Fibroblast of upper back skin (primary cell): Measurements from ENCODE around the gene MAN1A2.

Experiments used
- DNase-seq: peaks from one replicate; pipeline ENCODE4 v3.0.0-alpha.2; 2013

The MAN1A2 gene

GRCh38 chr1:117561551-117561950, 194.3 kb downstream of the MAN1A2 start:
- no peak for DNase-seq

- no peak for DNase-seq
These were observed 195.6 kb downstream of the MAN1A2 start for GRCh38 chr1:117562581-117563491.

- DNase-seq: no peak
These were observed 196.2 kb downstream of the MAN1A2 start for GRCh38 chr1:117563492-117563875.

- no peak for DNase-seq
These were observed 197.2 kb downstream of the MAN1A2 start for GRCh38 chr1:117564227-117565075.

DNA sequence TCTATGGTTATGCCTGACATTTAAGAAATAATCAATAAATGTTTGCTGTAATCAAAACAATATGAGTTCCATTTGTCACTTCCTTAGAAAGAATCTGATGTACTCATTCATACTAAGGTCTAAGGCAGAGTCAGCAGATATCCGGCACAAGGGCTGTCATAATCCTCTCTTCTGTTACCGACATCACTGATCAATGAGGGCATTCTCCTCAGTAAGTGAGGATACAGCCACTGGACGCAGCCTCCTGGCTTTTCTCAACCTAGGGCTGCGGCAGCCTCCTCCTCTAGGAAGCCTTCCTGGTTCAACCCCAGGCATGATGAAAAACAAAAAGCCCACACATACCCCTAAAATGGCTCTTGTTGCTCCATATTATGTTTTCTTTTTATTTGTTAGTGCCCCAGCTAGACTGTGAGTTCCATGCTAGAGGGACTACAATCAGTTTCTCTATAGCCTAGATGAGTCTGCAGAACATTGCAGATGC, 197.9 kb downstream of the MAN1A2 start:
- DNase-seq: no peak

DNA sequence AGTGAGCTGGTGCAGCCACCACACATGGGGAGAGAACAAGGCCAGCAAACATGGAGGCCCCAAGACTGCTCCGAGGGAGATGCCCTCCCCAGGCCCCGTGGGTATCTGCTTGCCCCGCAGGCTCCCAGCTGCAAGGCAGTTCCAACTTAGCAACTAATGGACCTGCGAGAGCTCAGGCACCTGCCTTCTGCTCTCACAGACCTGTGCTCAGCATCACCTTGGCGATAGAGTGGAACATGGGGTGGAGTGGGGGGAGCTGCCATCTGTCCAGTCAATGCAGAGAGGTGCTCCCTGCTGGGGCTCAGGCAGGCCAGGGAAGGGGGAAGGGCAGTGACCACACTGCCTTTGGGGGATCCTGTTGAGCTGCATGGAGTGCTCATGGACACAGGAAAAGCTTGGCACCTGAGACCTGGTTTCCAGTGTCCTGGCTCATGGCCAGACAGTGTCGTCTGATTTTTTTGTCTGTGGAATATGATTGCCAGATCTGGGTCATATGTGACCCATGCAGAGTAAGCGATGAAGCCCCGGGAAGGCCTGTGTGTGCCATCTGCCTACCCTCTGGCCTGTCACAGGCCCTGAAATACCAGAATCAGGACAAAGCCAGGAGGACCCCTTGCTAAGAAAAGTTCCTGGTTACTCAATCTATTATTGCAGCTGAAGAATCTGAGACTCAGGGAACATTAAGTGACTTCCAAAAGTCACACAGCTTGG, 198.7 kb downstream of the MAN1A2 start:
- no peak for DNase-seq

DNA sequence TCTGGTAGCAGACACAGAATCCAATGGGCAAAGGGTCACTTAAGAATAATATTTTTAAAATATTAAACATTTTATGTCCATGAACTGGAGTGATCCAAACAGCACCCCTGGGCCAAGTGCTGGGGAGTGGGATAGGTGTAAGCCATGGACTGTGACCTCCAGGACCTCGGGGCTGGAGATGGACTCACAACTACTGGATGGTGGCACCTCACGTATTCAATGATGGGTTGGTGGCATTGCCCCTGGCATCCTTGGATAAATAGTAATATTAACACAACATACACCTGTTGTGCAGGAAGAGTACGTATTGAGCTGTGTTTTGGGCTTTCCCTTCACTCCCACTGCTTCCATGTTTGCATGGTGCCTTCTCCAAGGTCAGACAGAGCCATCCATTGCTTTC, 199.3 kb downstream of the MAN1A2 start:
- no peak for DNase-seq

DNA sequence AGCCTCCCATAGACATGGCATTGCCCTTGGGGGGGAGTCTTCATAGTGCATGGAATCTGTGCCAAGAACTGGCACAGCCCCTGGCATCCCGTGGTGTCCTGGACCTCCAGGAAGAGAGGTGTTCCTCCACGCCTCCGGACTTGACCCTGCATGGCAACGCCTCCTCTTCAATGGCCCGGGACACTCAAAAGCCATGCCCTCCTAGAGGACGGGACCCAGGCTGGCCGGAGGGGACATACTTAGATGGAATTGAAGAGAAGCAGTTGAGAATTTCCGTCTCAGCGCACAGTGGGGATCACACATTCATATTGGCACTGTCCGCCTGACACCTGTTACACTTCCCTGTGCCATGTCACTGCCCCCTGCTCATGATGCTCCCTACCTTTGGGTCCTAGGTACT, 200.2 kb downstream of the MAN1A2 start:
- no peak for DNase-seq

DNA sequence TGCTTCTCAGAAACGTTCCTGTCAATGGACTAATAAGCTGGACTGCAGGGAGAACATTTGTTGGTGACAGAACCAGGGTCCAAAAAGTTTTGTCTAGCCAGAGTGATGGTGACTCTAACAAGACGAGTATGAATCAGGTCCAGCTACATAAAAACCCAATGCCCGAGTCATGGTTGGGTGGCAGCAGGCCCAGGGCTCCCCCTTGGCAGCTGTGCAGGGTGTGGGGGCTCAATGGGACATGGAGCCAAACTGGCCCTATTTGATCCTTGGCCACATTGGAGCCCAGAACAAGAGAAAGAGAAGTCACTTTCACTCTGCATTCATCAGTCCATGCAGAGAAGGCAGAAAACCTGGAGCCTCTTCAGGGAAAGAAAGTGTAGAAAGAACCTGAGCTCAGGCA, 200.7 kb downstream of the MAN1A2 start:
- no peak for DNase-seq

GRCh38 chr1:117568999-117569398, 201.8 kb downstream of the MAN1A2 start:
- DNase-seq: no peak

DNA sequence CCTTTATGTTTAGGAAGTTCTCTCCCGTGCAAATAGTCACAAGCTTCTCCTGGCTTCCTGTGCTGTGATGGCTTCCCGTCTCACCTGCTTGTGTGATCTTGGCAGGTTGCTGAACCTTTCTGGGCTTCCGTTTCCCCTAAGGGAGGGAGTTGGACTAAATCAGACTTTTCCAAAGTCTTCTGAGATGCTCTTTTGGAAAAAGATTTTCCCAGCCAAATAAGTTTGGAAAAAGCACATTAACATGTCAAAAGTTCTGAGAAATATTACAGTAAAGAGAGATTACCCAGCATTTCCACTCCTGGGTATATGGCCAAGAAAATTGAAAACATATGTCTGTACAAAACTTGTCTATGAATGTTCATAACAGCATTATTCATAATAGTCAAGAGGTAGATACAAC, 202.6 kb downstream of the MAN1A2 start:
- DNase-seq: no peak

DNA sequence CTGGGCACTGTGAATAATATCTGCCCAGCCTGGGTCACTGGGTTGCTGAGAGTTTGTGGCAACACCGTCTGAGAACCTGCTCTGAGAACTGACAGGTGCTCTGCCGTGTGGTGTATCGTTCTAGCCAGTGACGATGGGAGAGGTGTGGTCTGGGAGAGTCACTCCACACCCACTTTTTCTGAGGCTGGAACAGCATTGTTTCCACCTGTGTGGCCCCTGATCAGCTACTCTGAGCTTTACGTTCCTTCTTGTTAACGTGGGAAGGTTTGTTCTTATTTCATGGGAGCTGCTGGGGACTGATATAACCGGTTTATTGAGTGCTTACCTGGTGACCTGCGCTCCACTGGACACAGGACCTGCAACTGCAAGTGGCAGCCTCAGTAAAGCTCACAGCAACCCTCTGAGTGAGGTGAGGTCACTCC, 203.8 kb downstream of the MAN1A2 start:
- no peak for DNase-seq

DNA sequence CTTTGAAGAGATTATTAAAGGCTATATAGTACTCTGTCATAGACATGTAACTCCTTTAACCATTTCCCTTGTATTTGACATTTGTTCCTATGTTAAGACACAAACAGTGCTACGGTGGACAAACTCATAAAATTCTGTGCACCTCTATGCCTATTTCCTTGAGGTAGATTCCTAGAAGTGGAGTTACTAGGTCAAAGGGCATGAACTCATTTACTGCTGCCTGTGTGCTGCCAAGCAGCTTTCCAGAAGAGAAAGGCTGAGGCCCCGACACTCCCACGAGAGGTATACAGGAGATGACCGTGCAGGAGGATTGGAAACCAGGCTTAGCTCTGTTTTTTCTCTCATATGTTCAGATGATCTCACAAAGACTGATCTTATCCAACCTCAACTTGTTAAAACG, 204.2 kb downstream of the MAN1A2 start:
- no peak for DNase-seq

DNA sequence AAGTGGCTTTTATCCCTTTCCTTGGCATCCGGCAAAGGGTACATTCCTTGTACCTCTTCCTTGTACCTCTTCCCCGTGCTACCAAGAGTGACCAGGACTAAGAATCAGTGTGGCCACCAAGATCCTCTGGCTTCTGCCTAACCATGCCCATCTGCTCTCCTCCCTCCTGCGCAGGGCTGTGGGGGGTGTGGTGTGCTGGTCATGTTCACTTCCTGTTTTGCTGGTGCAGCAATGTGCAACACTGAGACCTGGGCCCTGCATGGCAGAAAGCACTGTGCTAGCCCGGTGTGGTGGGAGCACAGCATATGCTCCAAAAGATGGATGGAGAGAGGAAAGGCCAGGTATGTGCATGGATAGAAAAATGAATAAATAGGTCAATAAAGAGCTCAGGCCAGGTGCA, 205.3 kb downstream of the MAN1A2 start:
- DNase-seq: no peak

- DNase-seq: no peak
These were observed 206.3 kb downstream of the MAN1A2 start for GRCh38 chr1:117573386-117574023.

DNA sequence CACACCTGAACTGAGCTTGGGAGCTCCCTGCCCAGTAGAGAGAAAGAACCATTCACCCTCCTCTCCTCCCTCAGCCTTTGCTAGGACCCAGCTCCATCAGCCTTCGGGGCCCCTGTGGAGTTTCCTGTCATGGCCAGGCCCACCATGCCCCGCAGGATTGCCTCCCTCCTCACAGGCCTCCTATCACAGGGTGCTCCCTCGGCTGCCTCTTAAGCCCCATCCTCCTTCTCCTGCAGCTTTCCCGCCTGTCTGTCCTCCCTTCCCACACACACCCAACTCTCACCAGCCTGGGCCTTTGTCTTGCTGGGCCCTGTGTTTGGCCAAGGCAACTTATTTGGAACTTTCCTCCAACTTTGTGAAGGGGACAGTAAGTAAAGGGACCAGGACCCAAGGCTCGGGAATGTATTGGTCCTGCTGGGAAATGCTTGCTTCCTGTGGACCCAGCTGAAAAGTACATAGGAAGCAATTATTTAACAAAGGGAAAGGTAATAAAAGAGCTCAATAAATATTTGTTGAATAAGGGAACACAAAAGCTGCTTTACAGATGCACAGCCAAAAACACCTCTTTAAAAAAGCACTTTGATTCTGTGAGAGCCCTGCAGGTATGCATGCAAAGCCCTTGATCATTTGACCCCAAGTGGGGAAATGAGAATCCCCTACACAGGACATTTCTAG, 207.0 kb downstream of the MAN1A2 start:
- DNase-seq: no peak

GRCh38 chr1:117575586-117576225, 208.5 kb downstream of the MAN1A2 start:
- DNase-seq: no peak

GRCh38 chr1:117576236-117576635, 209.0 kb downstream of the MAN1A2 start:
- no peak for DNase-seq

DNA sequence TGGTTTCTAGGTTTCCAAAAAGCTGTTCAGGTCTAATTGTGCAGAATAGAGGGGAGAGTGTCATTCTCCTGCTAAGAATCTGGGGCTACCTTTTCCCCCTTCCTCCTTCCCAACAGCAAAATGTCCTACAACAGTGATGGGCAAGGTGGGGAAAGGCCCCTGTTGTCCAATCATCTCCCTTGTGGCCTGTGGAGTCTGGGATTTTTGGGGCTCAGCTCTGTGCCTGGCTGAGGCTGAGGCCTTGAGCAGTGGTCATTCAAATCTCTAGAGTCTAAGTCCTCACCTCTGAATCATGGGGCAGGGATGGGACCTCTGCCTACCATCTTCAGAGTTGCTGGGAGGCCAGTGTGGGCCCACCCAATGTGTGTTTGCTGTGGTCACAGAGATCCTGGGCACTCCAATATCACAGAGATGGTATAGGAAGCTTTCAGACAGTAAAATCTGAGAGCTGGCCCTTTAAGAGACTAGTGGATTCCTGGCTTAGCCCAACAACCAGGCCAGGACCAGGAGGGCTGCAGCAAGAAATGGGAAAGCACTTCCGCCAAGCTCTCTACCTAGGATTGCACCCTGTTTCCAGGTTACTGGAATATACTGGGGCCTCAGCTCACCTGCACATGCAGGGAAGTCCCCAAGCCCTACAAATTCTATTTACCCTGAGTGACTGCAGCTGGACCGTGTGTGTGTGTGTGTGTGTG, 210.1 kb downstream of the MAN1A2 start:
- DNase-seq: no peak

- no peak for DNase-seq
These were observed 211.2 kb downstream of the MAN1A2 start for GRCh38 chr1:117578466-117578865.
